Activated CD8-positive, alpha-beta T cell treated with anti-CD3 and anti-CD28 coated beads, Interleukin-2, amount 10 ng/mL, durations not matched to agents 7 days and 5 days (primary cell): ENCODE measurements around the gene ITGA11. TPM values are rescaled to one million over a fixed set of nuclear protein-coding genes. Genes with fewer than 3 reads are reported as not detected.
A peak's percentile ranks its signal among the peaks of the same experiment; 100 is the strongest.

Experiments
- ATAC-seq: fragments of 150-1000 bp; cut with Tn5 transposase; one replicate; pipeline ENCODE4 v1.10.0; 2021; ENCODE audit warnings: moderate library complexity
- CTCF ChIA-PET: fragments of 350-600 bp; sonication (Branson Sonifier 250); formaldehyde crosslinking; loops from one replicate; lab custom pipeline; 2021; ENCODE audit warnings: antibody characterized with exemption; lab: Charles Lee
- POLR2A ChIA-PET: fragments of 350-600 bp; sonication (Branson Sonifier 250); formaldehyde crosslinking; loops from one replicate; lab custom pipeline; 2021; ENCODE audit warnings: antibody characterized with exemption; lab: Charles Lee
- DNase-seq: peaks from one replicate; pipeline ENCODE4 v3.0.0-alpha.2; 2020
- H3K27ac Mint-ChIP-seq: one replicate; pipeline ENCODE4 v1.8.0; 2021; ENCODE audit warnings: mild to moderate bottlenecking, mixed read lengths
- H3K27me3 Mint-ChIP-seq: one replicate; pipeline ENCODE4 v1.8.0; 2021; ENCODE audit warnings: low read depth, mixed read lengths
- H3K36me3 Mint-ChIP-seq: one replicate; pipeline ENCODE4 v1.8.0; 2021; ENCODE audit warnings: low read depth, mixed read lengths
- H3K4me1 Mint-ChIP-seq: one replicate; pipeline ENCODE4 v1.8.0; 2021; ENCODE audit warnings: low read depth, mixed read lengths
- H3K4me3 Mint-ChIP-seq: one replicate; pipeline ENCODE4 v1.8.0; 2021; ENCODE audit warnings: mild to moderate bottlenecking, mixed read lengths
- H3K9me3 Mint-ChIP-seq: one replicate; pipeline ENCODE4 v1.8.0; 2022; ENCODE audit warnings: mixed read lengths; ENCODE audit not compliant: insufficient read depth
- total RNA-seq, 2 experiments: library from RNA; stranded (reverse); gene quantifications; one replicate each; pipeline ENCODE4 v1.2.3, GENCODE V29; 2021

ITGA11 gene
- total RNA-seq, 2 experiments from 2014 or later: 0.18 to 0.39 TPM

DNA sequence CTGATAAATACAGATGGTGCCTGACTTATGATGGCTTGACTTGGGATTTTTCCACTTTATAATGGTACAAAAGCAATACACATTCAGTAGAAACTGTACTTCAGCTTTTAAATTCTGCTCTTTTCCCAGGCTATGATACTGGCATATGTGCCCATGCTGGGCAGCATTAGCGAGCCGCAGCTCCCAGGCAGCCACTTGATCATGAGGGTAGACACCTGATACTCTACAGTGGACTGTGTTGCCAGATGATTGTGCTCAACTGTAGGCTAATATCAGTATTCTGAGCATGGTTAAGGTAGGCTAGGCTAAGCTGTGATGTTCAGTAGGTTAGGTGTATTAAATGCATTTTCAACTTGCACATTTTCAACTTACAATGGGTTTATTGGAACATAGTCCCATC, 172.1 kb downstream of the ITGA11 start:
- Mint-ChIP-seq H3K36me3 (no peaks in the 10 kb centered on the region), H3K9me3 (no peaks in the 10 kb centered on the region), H3K27me3 (peaks cover 25% of the 10 kb centered on the region), H3K4me3 (no peak overlapping the region), H3K4me1 (peaks cover 12% of the 10 kb centered on the region), H3K27ac (no peak overlapping the region)
- ATAC-seq: no peak
- ChIA-PET CTCF (interaction anchor here (1.1 to 2.2 kb wide), 2 partner anchors 13 to 46 kb away, joined by 3 to 11 read pairs; no protein-coding TSS in a partner anchor), POLR2A (interaction anchor here (1.5 kb wide), 1 partner anchor 17 kb away, joined by 9 read pairs; the partner anchor contains the start of gene FEM1B)
- no peak for DNase-seq

DNA sequence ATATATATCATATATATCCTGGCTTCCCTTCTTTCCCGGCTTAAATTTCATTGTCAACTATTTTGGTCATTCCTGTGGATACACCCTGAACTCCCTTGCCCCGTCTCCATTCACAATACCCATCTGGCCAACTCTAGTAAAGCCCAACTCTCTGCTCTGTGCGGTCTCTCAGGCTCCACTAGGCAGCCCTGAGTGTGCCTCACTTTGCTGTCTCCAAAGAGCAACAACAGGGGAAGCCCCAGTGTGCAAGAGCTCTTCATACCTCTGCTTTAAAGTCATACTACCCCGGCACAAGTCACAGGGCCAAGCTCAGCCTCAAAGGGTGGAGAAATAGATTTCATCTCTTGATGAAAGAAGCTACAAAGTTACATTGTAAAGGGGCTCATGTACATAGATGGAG, 173.3 kb downstream of the ITGA11 start:
- Mint-ChIP-seq H3K27me3 (peaks cover 25% of the 10 kb centered on the region), H3K4me1 (peaks cover 12% of the 10 kb centered on the region), H3K36me3 (no peaks in the 10 kb centered on the region), H3K4me3 (no peak overlapping the region), H3K27ac (no peak overlapping the region), H3K9me3 (no peaks in the 10 kb centered on the region)
- no peak for DNase-seq
- CTCF ChIA-PET: interaction anchor here (0.6 to 2.2 kb wide), 3 partner anchors 11 to 47 kb away, joined by 3 to 11 read pairs (median 3); no protein-coding TSS in a partner anchor
- no peak for ATAC-seq
- POLR2A ChIA-PET: interaction anchor here (0.6 to 0.9 kb wide), 2 partner anchors 19 to 22 kb away, joined by 3 to 8 read pairs; partner anchors contain the start of gene FEM1B

DNA sequence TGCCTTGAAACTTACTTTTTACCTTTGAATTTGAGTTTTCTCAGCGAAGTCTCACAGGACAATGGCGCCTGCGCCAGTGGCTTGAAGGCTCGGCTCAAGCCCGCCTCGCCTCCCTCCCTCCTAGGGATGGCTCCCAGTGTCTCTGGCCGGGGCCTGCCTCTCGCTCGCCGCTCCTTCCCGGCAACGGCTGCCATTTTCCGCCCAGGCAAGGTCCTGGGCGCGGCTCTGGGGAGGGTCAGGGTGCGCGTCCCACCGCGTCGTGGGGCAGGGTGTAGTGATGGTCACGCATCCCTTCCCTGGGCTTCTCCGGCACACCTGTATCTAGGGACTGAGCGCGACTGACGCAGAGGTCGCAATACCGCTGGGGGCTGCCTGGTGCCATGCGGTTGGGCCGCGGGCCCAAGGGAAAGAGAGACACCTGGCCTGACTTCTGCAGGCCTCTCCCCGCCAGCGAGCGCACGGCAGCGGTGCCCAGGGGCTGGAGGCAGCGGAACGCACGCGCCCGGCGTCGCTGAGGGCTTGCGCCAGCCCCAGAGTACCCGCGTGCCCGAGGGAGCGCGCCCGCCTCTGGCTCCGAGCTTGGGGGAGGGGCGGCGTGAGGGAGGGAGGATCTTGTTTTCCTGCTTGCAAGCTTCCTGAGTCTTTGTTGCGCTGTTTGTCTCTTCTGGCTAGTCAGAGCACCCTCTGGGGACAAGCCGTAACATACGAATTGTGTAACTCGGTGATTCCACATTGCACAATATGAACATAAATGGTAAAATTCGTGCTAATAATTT, 175.1 kb downstream of the ITGA11 start:
- H3K27me3 Mint-ChIP-seq: peaks cover 13% of the 10 kb centered on the region
- H3K27ac Mint-ChIP-seq: peak overlapping the region; percentile 52
- H3K36me3 Mint-ChIP-seq: no peaks in the 10 kb centered on the region
- peak; percentile 65 for DNase-seq
- POLR2A ChIA-PET: interaction anchor here (1.2 kb wide), 1 partner anchor 21 kb away, joined by 8 read pairs; the partner anchor contains the start of gene FEM1B
- peak; percentile 75 for ATAC-seq
- CTCF ChIA-PET: interaction anchor here (0.7 to 0.8 kb wide), 2 partner anchors 25 to 50 kb away, joined by 3 to 4 read pairs; no protein-coding TSS in a partner anchor
- no peaks in the 10 kb centered on the region for H3K9me3 Mint-ChIP-seq
- peak overlapping the region; percentile 52 for H3K4me3 Mint-ChIP-seq
- peaks cover 12% of the 10 kb centered on the region for H3K4me1 Mint-ChIP-seq

DNA sequence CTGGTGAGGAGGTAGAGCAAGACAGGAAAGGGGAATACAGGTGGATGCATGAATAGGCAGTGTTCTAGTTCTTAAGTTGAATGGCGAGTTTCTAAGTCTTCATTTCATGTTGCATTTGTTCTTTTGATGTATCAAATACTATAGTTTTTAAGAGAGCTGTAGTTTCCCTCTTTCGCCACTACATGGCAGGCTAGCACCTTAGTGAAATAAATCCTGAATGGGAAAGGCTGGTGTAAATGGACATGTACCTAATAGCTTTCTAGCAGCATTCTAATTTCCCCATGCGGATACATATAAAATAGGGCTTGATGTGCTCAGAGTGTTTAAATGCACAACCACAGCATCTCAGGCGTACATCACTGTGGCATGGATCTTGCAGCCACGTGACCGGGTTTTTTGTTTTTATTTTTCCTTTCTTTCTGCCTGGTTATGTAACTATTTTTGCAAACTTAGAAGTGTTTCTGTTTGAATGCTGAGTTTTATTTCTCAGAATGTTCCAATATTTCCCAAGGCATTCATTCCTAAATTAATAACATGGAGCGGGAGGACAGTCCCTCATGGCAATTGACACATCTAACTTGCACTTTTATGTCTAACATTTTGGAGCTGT, 178.9 kb downstream of the ITGA11 start:
- Mint-ChIP-seq H3K27me3 (peaks cover 27% of the 10 kb centered on the region), H3K27ac (no peak overlapping the region), H3K4me3 (no peak overlapping the region), H3K4me1 (peaks cover 7% of the 10 kb centered on the region), H3K36me3 (no peaks in the 10 kb centered on the region), H3K9me3 (no peaks in the 10 kb centered on the region)
- peak; percentile 63 for DNase-seq
- ATAC-seq: peak; percentile 63
- ChIA-PET POLR2A (interaction anchor here (0.6 to 1.4 kb wide), 4 partner anchors 25 to 276 kb away, joined by 3 to 8 read pairs (median 4); partner anchors contain the start of gene FEM1B), CTCF (interaction anchor here (0.6 to 7.6 kb wide), 47 partner anchors 8 to 672 kb away, joined by 3 to 152 read pairs (median 5); partner anchors contain the start of gene FEM1B)

DNA sequence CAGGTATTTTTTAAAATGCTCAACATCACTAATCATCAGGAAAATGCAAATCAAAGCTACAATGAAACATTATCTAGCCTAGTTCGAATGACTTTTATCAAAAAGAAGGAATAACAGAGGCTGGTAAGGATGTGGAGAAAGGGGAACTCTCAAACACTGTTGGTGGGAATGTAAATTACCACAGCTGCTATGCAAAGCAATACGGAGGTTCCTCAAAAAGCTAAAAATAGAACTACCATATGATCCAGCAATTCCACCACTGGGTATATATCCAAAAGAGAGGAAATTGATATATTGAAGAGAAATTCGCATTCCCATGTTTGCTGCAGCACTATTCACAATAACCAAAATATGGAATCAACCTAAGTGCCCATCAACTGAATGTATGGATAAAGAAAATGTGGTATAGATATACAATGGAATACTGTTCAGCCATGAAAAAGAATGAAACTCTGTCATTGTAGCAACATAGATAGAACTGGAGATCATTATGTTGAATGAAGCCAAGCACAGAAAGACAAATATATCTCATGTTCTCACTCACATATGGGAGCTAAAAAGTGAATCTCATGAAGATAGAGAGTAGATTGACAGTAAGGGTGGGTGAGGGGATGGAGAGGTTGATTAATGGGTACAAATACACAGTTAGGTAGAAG, 182.8 kb downstream of the ITGA11 start:
- Mint-ChIP-seq H3K4me1 (no peaks in the 10 kb centered on the region), H3K27me3 (peaks cover 25% of the 10 kb centered on the region), H3K27ac (no peak overlapping the region), H3K4me3 (no peak overlapping the region), H3K9me3 (peaks cover 8% of the 10 kb centered on the region), H3K36me3 (peaks cover 3% of the 10 kb centered on the region)
- CTCF ChIA-PET: interaction anchor here (1.8 to 7.6 kb wide), 2 partner anchors 19 to 56 kb away, joined by 5 to 152 read pairs; no protein-coding TSS in a partner anchor
- POLR2A ChIA-PET: no interaction called here
- no peak for ATAC-seq
- DNase-seq: no peak

Other genes starting within 250 kb of the ITGA11 start
- 10 to 100 TPM in 1 of 2 experiments, 1 to 10 TPM in 1; 9.6 to 11.7 TPM for gene CALML4, start 226.8 kb downstream of the ITGA11 start, total RNA-seq
- gene CLN6, start 202.4 kb downstream of the ITGA11 start, total RNA-seq: 10 to 100 TPM; 64.5 to 69.7 TPM
- gene FEM1B, start 154.4 kb downstream of the ITGA11 start, total RNA-seq: 10 to 100 TPM; 45.1 to 50.7 TPM
- gene CORO2B, start 146.8 kb upstream of the ITGA11 start, total RNA-seq: not detected